22Rv1 (cell line): ENCODE measurements around the gene SNX25.

Experiments used
- CTCF ChIP-seq: fragments of 450-650 bp; IDR thresholded peaks from 2 replicates; pipeline ENCODE4 v1.5.1; 2017; ENCODE audit warnings: mild to moderate bottlenecking
- ZFX ChIP-seq: fragments of 450-650 bp; IDR thresholded peaks from 2 replicates; pipeline ENCODE4 v1.6.1; 2017; ENCODE audit warnings: antibody characterized with exemption, borderline replicate concordance

- TF ChIP-seq CTCF (no peak), ZFX (no peak)
Measured at GRCh38 chr4:185395956-185396723, 186.7 kb downstream of the SNX25 start.
